NCI-H2227 treated with DMSO at 0.1 percent for 48 hours (cell line): Measurements from ENCODE around the gene PHACTR3.

Source experiments
- DNase-seq: peaks from one replicate; lab custom pipeline; 2025; lab: John Stamatoyannopoulos, UW

The PHACTR3 gene

GRCh38 chr20:59735486-59735885, 131.1 kb downstream of the PHACTR3 start:
- no peak for DNase-seq

- DNase-seq = no peak
These were observed 131.6 kb downstream of the PHACTR3 start for GRCh38 chr20:59735917-59736316.

- no peak for DNase-seq
These were observed 132.0 kb downstream of the PHACTR3 start for GRCh38 chr20:59736366-59736765.

- DNase-seq = no peak
These were observed 132.8 kb downstream of the PHACTR3 start for GRCh38 chr20:59737073-59737666.

- DNase-seq = no peak
These were observed 133.5 kb downstream of the PHACTR3 start for GRCh38 chr20:59737816-59738215.

GRCh38 chr20:59738851-59739250, 134.5 kb downstream of the PHACTR3 start:
- DNase-seq = no peak

GRCh38 chr20:59740621-59741020, 136.3 kb downstream of the PHACTR3 start:
- no peak for DNase-seq

GRCh38 chr20:59741073-59741472, 136.7 kb downstream of the PHACTR3 start:
- no peak for DNase-seq

GRCh38 chr20:59742351-59743095, 138.2 kb downstream of the PHACTR3 start:
- DNase-seq = no peak

- no peak for DNase-seq
These were observed 139.0 kb downstream of the PHACTR3 start for GRCh38 chr20:59743308-59743707.

GRCh38 chr20:59743767-59744485, 139.6 kb downstream of the PHACTR3 start:
- DNase-seq = no peak

- DNase-seq = no peak
These were observed 140.4 kb downstream of the PHACTR3 start for GRCh38 chr20:59744756-59745155.

- no peak for DNase-seq
These were observed 140.9 kb downstream of the PHACTR3 start for GRCh38 chr20:59745201-59745600.

GRCh38 chr20:59745716-59746115, 141.4 kb downstream of the PHACTR3 start:
- no peak for DNase-seq

GRCh38 chr20:59746155-59746554, 141.8 kb downstream of the PHACTR3 start:
- no peak for DNase-seq

- DNase-seq = no peak
These were observed 143.6 kb downstream of the PHACTR3 start for GRCh38 chr20:59747671-59748515.

GRCh38 chr20:59748619-59749191, 144.4 kb downstream of the PHACTR3 start:
- DNase-seq = no peak

- no peak for DNase-seq
These were observed 145.0 kb downstream of the PHACTR3 start for GRCh38 chr20:59749301-59749700.

GRCh38 chr20:59750209-59750840, 146.0 kb downstream of the PHACTR3 start:
- DNase-seq = no peak

- peak; percentile 58 for DNase-seq
These were observed 146.9 kb downstream of the PHACTR3 start for GRCh38 chr20:59751075-59751711.

GRCh38 chr20:59752101-59752586, 147.8 kb downstream of the PHACTR3 start:
- no peak for DNase-seq
